HCT116 (cell line): ENCODE measurements around the gene IMMP2L. TPM values are rescaled to one million over a fixed set of nuclear protein-coding genes. Genes with fewer than 3 reads are reported as not detected.

Experiments used
- ATAC-seq: fragments of 200-7000 bp; cut with Tn5 transposase; 2 replicates; pipeline ENCODE4 v1.9.1; 2020; ENCODE audit warnings: mild to moderate bottlenecking, moderate library complexity
- BruUV-seq: library from RNA; stranded (reverse); fragments of 400-500 nt; replicated peaks from 2 replicates; lab custom pipeline; 2021; lab: Mats Ljungman, UMichigan
- CTCF ChIA-PET: fragments of 300-600 bp; sonication (Branson Sonifier 250); formaldehyde crosslinking; loops from one replicate; lab custom pipeline; 2021; ENCODE audit warnings: antibody characterized with exemption; lab: Charles Lee
- POLR2A ChIA-PET: fragments of 300-600, 350-600 bp; sonication (Branson Sonifier 250); formaldehyde crosslinking; loops from one replicate; lab custom pipeline; 2021; ENCODE audit warnings: antibody characterized with exemption; lab: Charles Lee
- RAD21 ChIA-PET, 2 experiments: fragments of 300-600 bp; sonication (Branson Sonifier 250); formaldehyde crosslinking; loops; one replicate each; lab custom pipeline; 2023; ENCODE audit warnings: low total read pairs in 2 of 2; ENCODE audit not compliant: uncharacterized antibody in 2 of 2, unreplicated experiment in 2 of 2, low non-redundant PET in 1 of 2; lab: Charles Lee
- DNase-seq: peaks from one replicate; pipeline ENCODE4 v3.0.0-alpha.2; 2010; ENCODE audit warnings: low read depth, low spot score
- H2AFZ ChIP-seq: fragments of 200-600 bp; shearing (Covaris generic), sonication (generic); 2 replicates; pipeline ENCODE4 v1.6.1; 2017; ENCODE audit warnings: low read depth, mixed run types, mixed read lengths, antibody characterized with exemption, low read length; ENCODE audit not compliant: poor library complexity, severe bottlenecking
- H3K27ac ChIP-seq: 2 replicates; pipeline ENCODE4 v1.5.1; 2012; ENCODE audit warnings: low read depth, low read length
- H3K27me3 ChIP-seq: fragments of 200-600 bp; sonication (generic); 2 replicates; pipeline ENCODE4 v1.6.1; 2016; ENCODE audit warnings: mixed run types, low read length, mixed read lengths; ENCODE audit not compliant: insufficient read depth
- H3K36me3 ChIP-seq, 2 experiments: fragments of 200-500 bp in 1 of 2; fragments of 200-600 bp in 1 of 2; sonication (Bioruptor generic) in 1 of 2; sonication (generic) in 1 of 2; 2 replicates each; pipeline versions ENCODE4 v1.5.1 to v1.6.1; 2014 to 2016; ENCODE audit warnings: low read length in 2 of 2, inconsistent platforms in 1 of 2, mixed read lengths in 1 of 2, mixed run types in 1 of 2; ENCODE audit not compliant: insufficient read depth in 2 of 2, control insufficient read depth in 1 of 2
- H3K4me1 ChIP-seq, 2 experiments: fragments of 200-600 bp in 1 of 2; sonication (generic) in 1 of 2; 2 replicates each; pipeline versions ENCODE4 v1.5.1 to v1.6.1; 2012 to 2017; ENCODE audit warnings: low read length in 2 of 2, inconsistent platforms in 1 of 2, mild to moderate bottlenecking in 1 of 2, mixed read lengths in 1 of 2, mixed run types in 1 of 2, moderate library complexity in 1 of 2; ENCODE audit not compliant: insufficient read depth in 2 of 2, control insufficient read depth in 1 of 2
- H3K4me2 ChIP-seq: fragments of 200-600 bp; sonication (generic); 2 replicates; pipeline ENCODE4 v1.6.1; 2017; ENCODE audit warnings: mixed run types, low read length, mixed read lengths
- H3K4me3 ChIP-seq, 2 experiments: fragments of 200-600 bp in 1 of 2; sonication (generic) in 1 of 2; replicated peaks in 1 of 2; 2 replicates each; pipeline ENCODE4 v1.5.1; 2011 to 2016; ENCODE audit warnings: low read length in 2 of 2, control low read depth in 1 of 2, low read depth in 1 of 2, mild to moderate bottlenecking in 1 of 2, mixed read lengths in 1 of 2, mixed run types in 1 of 2
- H3K79me2 ChIP-seq: fragments of 200-600 bp; sonication (generic); 2 replicates; pipeline ENCODE4 v1.6.1; 2017; ENCODE audit warnings: mild to moderate bottlenecking, mixed run types, low read length, moderate library complexity, mixed read lengths; ENCODE audit not compliant: insufficient read depth
- H3K9ac ChIP-seq: fragments of 200-600 bp; sonication (generic); 2 replicates; pipeline ENCODE4 v1.6.1; 2016; ENCODE audit warnings: low read length, mixed read lengths
- H3K9me2 ChIP-seq: fragments of 200-600 bp; sonication (generic), shearing (Covaris generic); 2 replicates; pipeline ENCODE4 v1.6.1; 2017; ENCODE audit warnings: mixed run types, mild to moderate bottlenecking, moderate library complexity; ENCODE audit not compliant: insufficient read depth
- H3K9me3 ChIP-seq, 2 experiments: fragments of 200-500 bp in 1 of 2; fragments of 200-600 bp in 1 of 2; sonication (Bioruptor generic) in 1 of 2; sonication (generic) in 1 of 2; 2 replicates each; pipeline ENCODE4 v1.6.1; 2014 to 2017; ENCODE audit warnings: low read length in 2 of 2, mixed read lengths in 2 of 2, inconsistent platforms in 1 of 2, low read depth in 1 of 2, mild to moderate bottlenecking in 1 of 2, mixed run types in 1 of 2, moderate library complexity in 1 of 2; ENCODE audit not compliant: control insufficient read depth in 1 of 2, insufficient read depth in 1 of 2
- H4K20me1 ChIP-seq: fragments of 200-600 bp; sonication (generic), shearing (Covaris generic); 2 replicates; pipeline ENCODE4 v1.6.1; 2017; ENCODE audit warnings: mixed run types, mild to moderate bottlenecking, moderate library complexity; ENCODE audit not compliant: insufficient read depth
- ATF3 ChIP-seq: IDR thresholded peaks from 2 replicates; pipeline ENCODE4 v1.6.1; 2012
- CBX3 ChIP-seq: IDR thresholded peaks from 2 replicates; pipeline ENCODE4 v1.6.1; 2012; ENCODE audit warnings: low read depth
- CEBPB ChIP-seq: IDR thresholded peaks from 2 replicates; pipeline ENCODE4 v1.6.1; 2012; ENCODE audit warnings: low read depth
- EGR1 ChIP-seq: IDR thresholded peaks from 2 replicates; pipeline ENCODE4 v1.6.1; 2012; ENCODE audit warnings: low read depth
- EZH2phosphoT487 ChIP-seq: fragments of 200-600 bp; IDR thresholded peaks from 2 replicates; pipeline ENCODE4 v1.6.1; 2018; ENCODE audit warnings: antibody characterized with exemption, borderline replicate concordance
- FOSL1 ChIP-seq: IDR thresholded peaks from 2 replicates; pipeline ENCODE4 v1.6.1; 2012; ENCODE audit warnings: low read depth
- JUND ChIP-seq: IDR thresholded peaks from 2 replicates; pipeline ENCODE4 v1.6.1; 2012
- MAX ChIP-seq: IDR thresholded peaks from 2 replicates; pipeline ENCODE4 v1.6.1; 2012
- POLR2A ChIP-seq: IDR thresholded peaks from 2 replicates; pipeline ENCODE4 v1.7.0; 2011; ENCODE audit warnings: borderline replicate concordance; ENCODE audit not compliant: insufficient read depth, insufficient read length; ENCODE audit errors: extremely low read depth
- POLR2AphosphoS5 ChIP-seq: IDR thresholded peaks from 2 replicates; pipeline ENCODE4 v1.6.1; 2011; ENCODE audit warnings: mild to moderate bottlenecking, low read depth, low read length, moderate library complexity
- RAD21 ChIP-seq: IDR thresholded peaks from 2 replicates; pipeline ENCODE4 v1.6.1; 2012; ENCODE audit warnings: low read depth, mild to moderate bottlenecking
- REST ChIP-seq: IDR thresholded peaks from 2 replicates; pipeline ENCODE4 v1.6.1; 2012; ENCODE audit warnings: low read depth
- SIN3A ChIP-seq: IDR thresholded peaks from 2 replicates; pipeline ENCODE4 v1.6.1; 2012; ENCODE audit warnings: low read depth
- SP1 ChIP-seq: IDR thresholded peaks from 2 replicates; pipeline ENCODE4 v1.6.1; 2012; ENCODE audit warnings: low read depth
- SRF ChIP-seq: IDR thresholded peaks from 2 replicates; pipeline ENCODE4 v1.6.1; 2012; ENCODE audit warnings: low read depth
- TCF7L2 ChIP-seq: IDR thresholded peaks from 2 replicates; pipeline ENCODE4 v1.7.0; 2011; ENCODE audit warnings: borderline replicate concordance, inconsistent platforms; ENCODE audit not compliant: insufficient read depth, insufficient read length; ENCODE audit errors: extremely low read depth
- YY1 ChIP-seq: IDR thresholded peaks from 2 replicates; pipeline ENCODE4 v1.6.1; 2011; ENCODE audit warnings: low read length, low read depth, moderate library complexity, mild to moderate bottlenecking; ENCODE audit not compliant: insufficient replicate concordance; ENCODE audit errors: extremely low read depth
- ZBTB33 ChIP-seq: IDR thresholded peaks from 2 replicates; pipeline ENCODE4 v1.6.1; 2011; ENCODE audit warnings: mild to moderate bottlenecking, low read length, moderate library complexity; ENCODE audit not compliant: insufficient replicate concordance; ENCODE audit errors: extremely low read depth
- ZFX ChIP-seq: fragments of 450-650 bp; IDR thresholded peaks from 2 replicates; pipeline ENCODE4 v1.6.1; 2017
- ZNF274 ChIP-seq: fragments of 200-500 bp; sonication (Bioruptor generic); IDR thresholded peaks from 2 replicates; pipeline ENCODE4 v1.6.1; 2014; ENCODE audit warnings: mild to moderate bottlenecking, low read depth, low read length, inconsistent platforms
- intact Hi-C: fragments of 100-400 bp; cut with micrococcal nuclease; formaldehyde crosslinking; loops from 2 replicates; pipeline ENCODE4 v1.10.0; 2022
- total RNA-seq: library from RNA; stranded (reverse); gene quantifications from one replicate; pipeline ENCODE4 v1.2.1, GENCODE V29; 2021; ENCODE audit not compliant: unreplicated experiment

Gene IMMP2L
- total RNA-seq, 1 experiment from 2014 or later: 21.1 TPM

- DNase-seq: no peak
- H3K79me2 ChIP-seq: no peaks in the 10 kb centered on the region
- ATAC-seq: no peak
- no TSS peak for BruUV-seq
- H3K36me3 ChIP-seq: no peaks in the 10 kb centered on the region
- H3K9me2 ChIP-seq: no peaks in the 10 kb centered on the region
- H3K9me3 ChIP-seq: no peaks in the 10 kb centered on the region
- no peaks in the 10 kb centered on the region for H4K20me1 ChIP-seq
- no peaks in the 10 kb centered on the region for H3K27me3 ChIP-seq
- POLR2A ChIA-PET: no interaction called here
- no peak overlapping the region for H3K4me2 ChIP-seq
- H3K9ac ChIP-seq: no peak overlapping the region
- RAD21 ChIA-PET: no interaction called here
- intact Hi-C loops: no loop called here
- CTCF ChIA-PET: no interaction called here
- H3K4me1 ChIP-seq: no peaks in the 10 kb centered on the region
- no peak overlapping the region for H2AFZ ChIP-seq
- no peak overlapping the region for H3K27ac ChIP-seq
- TF ChIP-seq ATF3 (no peak), RAD21 (no peak), TCF7L2 (no peak), CEBPB (no peak), ZNF274 (no peak), ZBTB33 (no peak), EZH2phosphoT487 (no peak), ZFX (no peak), MAX (no peak), SRF (no peak), EGR1 (no peak), FOSL1 (no peak), SIN3A (no peak), JUND (no peak), POLR2A (no peak), POLR2AphosphoS5 (no peak), REST (no peak), SP1 (no peak), CBX3 (no peak), YY1 (no peak)
- H3K4me3 ChIP-seq: no peak overlapping the region
These were observed 558.4 kb downstream of the IMMP2L start for GRCh38 chr7:111003883-111004282.
